Uterus (tissue), 4 donors: ENCODE data around the gene SBF1. TPM values are rescaled to one million over a fixed set of nuclear protein-coding genes. Genes with fewer than 3 reads are reported as not detected.

Experiments
- DNase-seq, 2 donors: peaks; one replicate each; pipeline ENCODE4 v3.0.0-alpha.2; 2019 to 2020
- H3K27ac ChIP-seq, 2 donors: fragments of 200-600 bp; sonication (generic); 1 replicate in 1 of 2; 2 replicates in 1 of 2; pipeline ENCODE4 v1.5.1; 2016 to 2018
- H3K27me3 ChIP-seq, 2 donors: fragments of 200-600 bp; sonication (generic); one replicate each; pipeline ENCODE4 v1.5.1; 2018 to 2019; ENCODE audit warnings: control low read depth in 1 of 2
- H3K36me3 ChIP-seq, 2 donors: fragments of 200-600 bp; sonication (generic); one replicate each; pipeline ENCODE4 v1.5.1; 2019; ENCODE audit warnings: control low read depth in 1 of 2
- H3K4me1 ChIP-seq, 2 donors: fragments of 200-600 bp; sonication (generic); one replicate each; pipeline ENCODE4 v1.5.1; 2018 to 2019; ENCODE audit warnings: control low read depth in 1 of 2
- H3K4me3 ChIP-seq, 2 donors: fragments of 200-600 bp; sonication (generic); 1 replicate in 1 of 2; 2 replicates in 1 of 2; pipeline ENCODE4 v1.5.1; 2018 to 2019; ENCODE audit warnings: mild to moderate bottlenecking in 1 of 2
- H3K9me3 ChIP-seq, 2 donors: fragments of 200-600 bp; sonication (generic); one replicate each; pipeline ENCODE4 v1.5.1; 2019; ENCODE audit warnings: control low read depth in 1 of 2
- CTCF ChIP-seq, 4 experiments: fragments of 200-600 bp in 2 of 4; fragments of 450-650 bp in 2 of 4; sonication (generic) in 2 of 4; IDR thresholded peaks; one replicate each; pipeline ENCODE4 v1.5.1; 2016 to 2019; ENCODE audit warnings: antibody characterized with exemption in 4 of 4, mild to moderate bottlenecking in 2 of 4, moderate library complexity in 1 of 4
- POLR2A ChIP-seq, 2 donors: fragments of 450-650 bp; IDR thresholded peaks; one replicate each; pipeline ENCODE4 v1.6.1; 2016; ENCODE audit warnings: antibody characterized with exemption in 2 of 2, mild to moderate bottlenecking in 1 of 2, moderate library complexity in 1 of 2
- intact Hi-C: fragments of 100-400 bp; cut with DNase I; formaldehyde crosslinking; loops from one replicate; pipeline ENCODE4 v1.15.1; 2023; ENCODE audit warnings: low total_unique reads
- total RNA-seq, 4 donors: library from RNA; depleted of rRNA in 3 of 4; stranded (reverse); fragments of >200 nt in 3 of 4; gene quantifications; one replicate each; pipeline versions ENCODE4 v1.1.0 to v1.2.4, GENCODE V29; 2014 to 2023
- donor health status: DM: yes; HTN: yes; CAD: no.

Gene SBF1
- total RNA-seq, 4 donors from 2014 or later, result 35.0 to 84.0 (median 60.9) TPM

DNA sequence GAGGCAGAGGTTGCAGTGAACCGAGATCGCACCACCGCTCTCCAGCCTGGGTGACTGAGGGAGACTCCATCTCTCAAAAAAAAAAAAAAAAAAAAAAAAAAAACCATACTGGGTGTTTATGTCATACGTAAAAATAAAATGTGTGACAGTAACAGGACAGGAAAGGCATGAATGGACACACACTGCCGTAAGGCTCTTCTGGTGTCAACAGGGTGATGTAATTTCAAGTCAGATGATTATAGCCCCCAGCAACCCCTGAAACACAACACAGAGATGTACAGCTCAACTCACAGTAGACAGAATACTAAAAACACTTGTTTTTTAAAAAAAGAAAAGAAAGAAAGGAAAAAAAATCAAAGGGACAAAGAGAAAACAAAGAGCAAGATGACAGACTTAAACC is 22.2 kb downstream of the SBF1 start:
- H3K27me3 ChIP-seq, result no peaks in the 10 kb centered on the region
- H3K4me3 ChIP-seq, result no peak overlapping the region
- H3K36me3 ChIP-seq, result no peaks in the 10 kb centered on the region
- no peaks in the 10 kb centered on the region for H3K4me1 ChIP-seq
- no peak overlapping the region for H3K27ac ChIP-seq
- TF ChIP-seq CTCF (IDR thresholded peaks at IDR 0.05) (no peak), POLR2A (IDR thresholded peaks at IDR 0.05) (no peak)
- no peaks in the 10 kb centered on the region for H3K9me3 ChIP-seq
- no peak for DNase-seq
- intact Hi-C loops, result no loop called here

- H3K36me3 ChIP-seq, result no peaks in the 10 kb centered on the region
- TF ChIP-seq POLR2A (IDR thresholded peaks at IDR 0.05), result no peak
- TF ChIP-seq CTCF (IDR thresholded peaks at IDR 0.05), result no peak
- H3K4me3 ChIP-seq, result no peak overlapping the region
- no peaks in the 10 kb centered on the region for H3K9me3 ChIP-seq
- H3K27ac ChIP-seq, result no peak overlapping the region
- intact Hi-C loops, result no loop called here
- H3K27me3 ChIP-seq, result no peaks in the 10 kb centered on the region
- no peaks in the 10 kb centered on the region for H3K4me1 ChIP-seq
- DNase-seq, result no peak
These were observed 27.0 kb downstream of the SBF1 start for GRCh38 chr22:50447576-50448551.

GRCh38 chr22:50446708-50447575 is 27.9 kb downstream of the SBF1 start:
- intact Hi-C loops, result no loop called here
- Histone ChIP-seq H3K4me3 (no peak overlapping the region), H3K27ac (no peak overlapping the region), H3K4me1 (no peaks in the 10 kb centered on the region), H3K27me3 (no peaks in the 10 kb centered on the region), H3K9me3 (no peaks in the 10 kb centered on the region), H3K36me3 (no peaks in the 10 kb centered on the region)
- no peak for DNase-seq
- no peak for TF ChIP-seq POLR2A (IDR thresholded peaks at IDR 0.05)
- TF ChIP-seq CTCF (IDR thresholded peaks at IDR 0.05), result no peak

DNA sequence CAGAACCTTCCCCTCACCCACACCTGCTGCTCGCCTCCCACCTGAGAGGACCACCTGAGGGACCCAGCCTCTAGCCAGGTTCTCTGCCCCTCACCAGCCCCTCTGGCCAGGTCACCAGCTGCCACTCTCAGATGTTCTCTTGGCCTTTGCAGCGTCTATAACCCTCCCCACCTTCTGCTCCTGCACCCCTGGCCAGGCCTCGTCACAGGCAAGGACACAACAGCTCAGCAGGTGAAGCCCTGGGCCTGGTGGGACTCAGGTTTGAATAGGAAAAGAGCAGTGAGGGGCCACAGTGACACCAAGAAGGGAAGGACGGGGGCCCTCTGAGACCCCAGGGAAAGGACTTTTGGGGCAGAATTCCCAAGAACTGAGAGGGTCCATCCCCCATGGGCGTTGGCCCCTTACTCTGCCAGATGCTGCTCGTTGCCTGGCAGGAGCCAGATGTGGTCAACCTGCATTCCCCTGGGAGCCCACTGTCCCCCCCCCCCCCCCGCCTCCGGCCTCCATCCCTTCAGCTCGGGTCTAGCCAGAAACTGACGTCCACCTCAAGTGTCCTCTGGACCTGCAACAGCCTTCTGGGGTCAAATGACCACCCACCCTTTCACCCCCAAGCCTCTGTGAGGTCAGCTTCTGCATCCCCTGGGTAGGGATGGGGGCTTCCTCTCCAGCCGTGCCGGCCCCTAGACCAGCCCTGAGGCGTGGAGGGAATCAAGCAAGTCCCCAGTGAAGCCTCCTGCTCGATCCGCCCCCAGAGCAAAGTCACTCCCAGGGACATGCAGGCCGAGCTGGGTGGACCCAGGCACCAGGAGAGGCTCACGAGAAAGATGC is 28.7 kb downstream of the SBF1 start:
- Histone ChIP-seq H3K36me3 (no peaks in the 10 kb centered on the region), H3K9me3 (no peaks in the 10 kb centered on the region), H3K27me3 (no peaks in the 10 kb centered on the region), H3K4me3 (no peak overlapping the region), H3K27ac (no peak overlapping the region), H3K4me1 (no peaks in the 10 kb centered on the region)
- intact Hi-C loops, result no loop called here
- TF ChIP-seq POLR2A (IDR thresholded peaks at IDR 0.05), result no peak
- TF ChIP-seq CTCF (IDR thresholded peaks at IDR 0.05), result no peak
- no peak for DNase-seq
